OCI-LY3 (cell line): ENCODE measurements around the gene AFP.

Source experiments
- CTCF ChIP-seq: fragments of 200-600, 300-600 bp; sonication (generic); IDR thresholded peaks from 2 replicates; pipeline ENCODE4 v1.5.1; 2014; ENCODE audit warnings: antibody characterized with exemption, low read length, low read depth
- EZH2phosphoT487 ChIP-seq: fragments of 200-600 bp; shearing (Covaris generic); IDR thresholded peaks from 2 replicates; pipeline ENCODE4 v1.6.1; 2018; ENCODE audit warnings: antibody characterized with exemption, mixed run types, low read depth

- TF ChIP-seq CTCF (no peak), EZH2phosphoT487 (no peak)
These were observed 14.5 kb downstream of the AFP start for GRCh38 chr4:73450398-73451004.
